Measurements from ENCODE around the gene RAP2A. TPM values are rescaled to one million over a fixed set of nuclear protein-coding genes. Genes with fewer than 3 reads are reported as not detected.

Gene RAP2A
- total and polyA plus RNA-seq, 12 donors: 3.6 to 37.9 (median 22.2) TPM

GRCh38 chr13:97431171-97431764 lies 2.7 kb upstream of the RAP2A start:
- H3K27me3 ChIP-seq: no peaks in the 10 kb centered on the region
- 85 to 88% (median 87%) methylated on average over 4 of the region's 4 CpGs for WGBS, 4 donors
- no peak overlapping the region for H3K27ac ChIP-seq
- peaks cover 4 to 22% of the 10 kb centered on the region in 2 donors for H3K4me1 ChIP-seq (replicated peaks in 1 of 2)
- H3K36me3 ChIP-seq (replicated peaks in 1 of 2): no peaks in the 10 kb centered on the region
- H3K4me3 ChIP-seq: no peak overlapping the region
- intact Hi-C loops (cut with DNase I): no loop called here
- no peaks in the 10 kb centered on the region for H3K9me3 ChIP-seq (replicated peaks in 1 of 3)
- no peak for DNase-seq
- no peak for TF ChIP-seq POLR2A (IDR thresholded peaks at IDR 0.05)
- no peak for TF ChIP-seq CTCF (IDR thresholded peaks at IDR 0.05)

- no peaks in the 10 kb centered on the region for H3K36me3 ChIP-seq (replicated peaks in 1 of 2)
- no peaks in the 10 kb centered on the region for H3K9me3 ChIP-seq (replicated peaks in 1 of 3)
- intact Hi-C loops (cut with DNase I): no loop called here
Observed at GRCh38 chr13:97432232-97432916, 1.6 kb upstream of the RAP2A start.

GRCh38 chr13:97432917-97433726 lies 847 bp upstream of the RAP2A start:
- peaks cover 4 to 40% of the 10 kb centered on the region in 2 donors for H3K4me1 ChIP-seq (replicated peaks in 1 of 2)
- intact Hi-C loops (cut with DNase I): no loop called here

More at GRCh38 chr13:97432232-97432916, 1.6 kb upstream of the RAP2A start:
- Histone ChIP-seq H3K27ac (peak overlapping the region in 4 of 5 donors; percentile 20 to 99 (median 98)), H3K4me3 (peak overlapping the region in 3 of 4 donors; percentile 13 to 75 (median 55)), H3K4me1 (replicated peaks in 1 of 2) (peaks cover 4 to 33% of the 10 kb centered on the region in 2 donors), H3K27me3 (no peaks in the 10 kb centered on the region)
- WGBS, 4 donors: 6 to 25% (median 9%) methylated on average over 15 to 19 of the region's 19 CpGs
- no peak for DNase-seq
- TF ChIP-seq CTCF (IDR thresholded peaks at IDR 0.05) (no peak), POLR2A (IDR thresholded peaks at IDR 0.05) (peak; percentile 46 to 59)

More at GRCh38 chr13:97432917-97433726, 847 bp upstream of the RAP2A start:
- H3K36me3 ChIP-seq (replicated peaks in 1 of 2): no peaks in the 10 kb centered on the region
- no peaks in the 10 kb centered on the region for H3K9me3 ChIP-seq (replicated peaks in 1 of 3)
- peak; percentile 99 to 100 (median 100) for DNase-seq
- H3K4me3 ChIP-seq: peak overlapping the region; percentile 27 to 92 (median 60)
- TF ChIP-seq CTCF (IDR thresholded peaks at IDR 0.05): peak in 1 of 6 experiments; percentile 5
- TF ChIP-seq POLR2A (IDR thresholded peaks at IDR 0.05): peak in 1 of 2 donors; percentile 37
- 0 to 1% (median 0%) methylated on average over 9 to 50 of the region's 50 CpGs for WGBS, 4 donors
- H3K27ac ChIP-seq: peak overlapping the region; percentile 97 to 99 (median 98)
- H3K27me3 ChIP-seq: no peaks in the 10 kb centered on the region

Data from adrenal gland (tissue), 12 donors.